GM12878 (cell line): ENCODE data around the gene ZNF777. TPM values are rescaled to one million over a fixed set of nuclear protein-coding genes. Genes with fewer than 3 reads are reported as not detected.

Experiments used
- ATAC-seq: fragments of 200-7000 bp; cut with Tn5 transposase; 3 replicates; pipeline ENCODE4 v1.9.1; 2020; ENCODE audit warnings: mild to moderate bottlenecking, moderate library complexity
- BruUV-seq: library from RNA; stranded (reverse); fragments of 400-500 nt; replicated peaks from 2 replicates; lab custom pipeline; 2021; lab: Mats Ljungman, UMichigan
- CTCF ChIA-PET: fragments of 300-600 bp; sonication (Branson Sonifier 250); formaldehyde crosslinking; extraction: SDS; loops from one replicate; lab custom pipeline; 2021; ENCODE audit warnings: inconsistent platforms; lab: Yijun Ruan, JAX
- POLR2A ChIA-PET: fragments of 350-600 bp; formaldehyde crosslinking; extraction: SDS; loops from one replicate; lab custom pipeline; 2021; ENCODE audit warnings: inconsistent platforms; lab: Charles Lee
- RAD21 ChIA-PET: fragments of 300-600 bp; sonication (Branson Sonifier 250); formaldehyde crosslinking; loops from one replicate; lab custom pipeline; 2023; ENCODE audit warnings: antibody characterized with exemption; ENCODE audit not compliant: unreplicated experiment; lab: Charles Lee
- SMC1A ChIA-PET: fragments of 300-600 bp; sonication (Branson Sonifier 250); formaldehyde crosslinking; loops from one replicate; lab custom pipeline; 2023; ENCODE audit not compliant: unreplicated experiment, uncharacterized antibody; lab: Charles Lee
- DNase-seq: peaks from one replicate; pipeline ENCODE4 v3.0.0-alpha.2; 2011; ENCODE audit warnings: low read depth, low spot score
- FAIRE-seq: peaks from 3 replicates; lab custom pipeline; 2011; peaks lifted over from hg19 to GRCh38; lab: Jason Lieb, UNC
- H2AFZ ChIP-seq: 2 replicates; pipeline ENCODE4 v1.6.0; 2011; ENCODE audit warnings: low read depth, low read length, control low read depth; ENCODE audit not compliant: control insufficient read depth
- H3K27ac ChIP-seq: 2 replicates; pipeline ENCODE4 v1.5.1; 2011; ENCODE audit warnings: control low read depth; ENCODE audit not compliant: control insufficient read depth, insufficient read depth
- H3K27me3 ChIP-seq, 2 experiments: replicated peaks in 1 of 2; 2 replicates each; pipeline versions ENCODE4 v1.6.0 to v1.6.1; 2011; ENCODE audit warnings: low read length in 1 of 2; ENCODE audit not compliant: control insufficient read depth in 2 of 2, insufficient read depth in 2 of 2
- H3K36me3 ChIP-seq, 2 experiments: 2 replicates each; pipeline ENCODE4 v1.5.1; 2011; ENCODE audit warnings: low read length in 1 of 2; ENCODE audit not compliant: control insufficient read depth in 2 of 2, insufficient read depth in 2 of 2
- H3K4me1 ChIP-seq: 2 replicates; pipeline ENCODE4 v1.6.1; 2011; ENCODE audit warnings: mild to moderate bottlenecking, low read length, moderate library complexity, mixed read lengths; ENCODE audit not compliant: control insufficient read depth, insufficient read depth
- H3K4me2 ChIP-seq: 2 replicates; pipeline ENCODE4 v1.6.0; 2011; ENCODE audit warnings: control low read depth; ENCODE audit not compliant: control insufficient read depth, insufficient read depth
- H3K4me3 ChIP-seq: fragments of 200-600 bp; sonication (generic); 2 replicates; pipeline ENCODE4 v1.5.1; 2016
- H3K79me2 ChIP-seq: 2 replicates; pipeline ENCODE4 v1.6.0; 2011; ENCODE audit warnings: low read length; ENCODE audit not compliant: control insufficient read depth, insufficient read depth
- H3K9ac ChIP-seq: 2 replicates; pipeline ENCODE4 v1.8.0; 2011; ENCODE audit warnings: low read length, control low read depth, mixed read lengths; ENCODE audit not compliant: control insufficient read depth, insufficient read depth
- H3K9me3 ChIP-seq: replicated peaks from 3 replicates; pipeline ENCODE4 v1.5.1; 2011; ENCODE audit warnings: mild to moderate bottlenecking, low read length; ENCODE audit not compliant: control insufficient read depth, insufficient read depth
- H4K20me1 ChIP-seq: 2 replicates; pipeline ENCODE4 v1.6.0; 2011; ENCODE audit not compliant: control insufficient read depth, insufficient read depth
- BMI1 ChIP-seq: fragments of 450-650 bp; IDR thresholded peaks from 2 replicates; pipeline ENCODE4 v1.6.1; 2016; ENCODE audit warnings: mild to moderate bottlenecking, moderate library complexity, borderline replicate concordance
- ETV6 ChIP-seq, 2 experiments: fragments of 450-650 bp in 1 of 2; IDR thresholded peaks in 1 of 2; conservative IDR thresholded peaks in 1 of 2; 2 replicates each; pipeline ENCODE4 v1.6.1; 2014; ENCODE audit warnings: antibody characterized with exemption in 1 of 2, borderline replicate concordance in 1 of 2, low read depth in 1 of 2, mild to moderate bottlenecking in 1 of 2, moderate library complexity in 1 of 2
- HCFC1 ChIP-seq: fragments of 150-350 bp; IDR thresholded peaks from 2 replicates; pipeline ENCODE4 v1.6.1; 2014; ENCODE audit warnings: low read length
- MEF2A ChIP-seq: IDR thresholded peaks from 2 replicates; pipeline ENCODE4 v1.6.1; 2011; ENCODE audit warnings: low read depth, mild to moderate bottlenecking, low read length, moderate library complexity; ENCODE audit not compliant: insufficient read depth
- MEF2B ChIP-seq: fragments of 450-650 bp; IDR thresholded peaks from 2 replicates; pipeline ENCODE4 v1.6.1; 2018; ENCODE audit warnings: mild to moderate bottlenecking, moderate library complexity; ENCODE audit not compliant: partially characterized antibody, poor library complexity, severe bottlenecking
- MYB ChIP-seq: fragments of 150-350 bp; IDR thresholded peaks from 2 replicates; pipeline ENCODE4 v1.6.1; 2014; ENCODE audit warnings: mild to moderate bottlenecking, low read depth, low read length, borderline replicate concordance
- RAD21 ChIP-seq: IDR thresholded peaks from 2 replicates; pipeline ENCODE4 v1.6.1; 2011; ENCODE audit warnings: mild to moderate bottlenecking, low read depth, low read length, moderate library complexity; ENCODE audit not compliant: insufficient read depth
- SMC3 ChIP-seq: IDR thresholded peaks from 2 replicates; pipeline ENCODE4 v1.6.1; 2011; ENCODE audit warnings: low read length, improper control_type of control experiment, borderline replicate concordance
- SP1 ChIP-seq: IDR thresholded peaks from one replicate; pipeline ENCODE4 v1.6.1; 2011; ENCODE audit warnings: low read depth, low read length
- ZSCAN29 ChIP-seq: fragments of 450-650 bp; IDR thresholded peaks from 2 replicates; pipeline ENCODE4 v1.6.1; 2017; ENCODE audit warnings: mild to moderate bottlenecking, moderate library complexity
- WGBS: methylation state at CpG from one replicate; pipeline ENCODE4 v1.1.6; 2016; ENCODE audit warnings: low lambda C conversion rate; ENCODE audit not compliant: insufficient replicate concordance, insufficient coverage; ENCODE audit errors: missing lambda C conversion rate; 5-methylcytosine and 5-hydroxymethylcytosine counted together
- in situ Hi-C: fragments of 300-500 bp; cut with MboI; formaldehyde crosslinking; loops from 9 replicates; pipeline ENCODE4 v1.14.3; 2018; ENCODE audit warnings: mixed read lengths
- intact Hi-C: fragments of 100-400 bp; cut with micrococcal nuclease; formaldehyde crosslinking; loops from one replicate; pipeline ENCODE4 v1.14.2; 2022; ENCODE audit not compliant: unreplicated experiment
- polyA plus RNA-seq, 11 experiments: library from polyadenylated mRNA; depleted of rRNA in 4 of 11; unstranded in 6 of 11; stranded (reverse) in 5 of 11; fragments of >200 nt; fragmentation: Nextera tagmentation in 4 of 11; fragmentation: Illumina TruSeq in 1 of 11; extraction: Ambion mirVana in 4 of 11; extraction: Trizol in 1 of 11; gene quantifications; 1 replicate in 1 of 11; 2 replicates in 10 of 11; pipeline versions ENCODE4 v1.2.1 to v1.2.3, GENCODE V29; 2011 to 2016; ENCODE audit warnings: inconsistent platforms in 2 of 11, missing spikeins in 2 of 11, low read depth in 1 of 11
- total RNA-seq, 4 experiments: library from RNA; depleted of rRNA in 3 of 4; stranded (reverse); fragments of >200 nt in 3 of 4; fragmentation: Illumina TruSeq in 1 of 4; extraction: Trizol in 1 of 4; gene quantifications; 2 replicates each; pipeline versions ENCODE4 v1.2.1 to v1.2.3, GENCODE V29; 2013 to 2021
- TF ChIP-seq, protein P1 (sequence below): fragments of 450-650 bp; IDR thresholded peaks from 2 replicates; pipeline ENCODE4 v1.6.1; 2016; ENCODE audit warnings: mild to moderate bottlenecking, moderate library complexity, borderline replicate concordance
- TF ChIP-seq, protein P2 (sequence below): fragments of 150-350 bp; IDR thresholded peaks from 2 replicates; pipeline ENCODE4 v1.6.1; 2016; ENCODE audit warnings: low read depth, low read length
- TF ChIP-seq, protein P3 (sequence below): fragments of 450-650 bp; IDR thresholded peaks from 2 replicates; pipeline ENCODE4 v1.6.1; 2017; ENCODE audit warnings: antibody characterized with exemption, mild to moderate bottlenecking, moderate library complexity

ZNF777 gene
- total and polyA plus RNA-seq, 10 of the 15 experiments (the other 5 are each of a cell fraction or from before 2014, with no cell fraction given): 0.03 to 16.0 (median 3.7) TPM

DNA sequence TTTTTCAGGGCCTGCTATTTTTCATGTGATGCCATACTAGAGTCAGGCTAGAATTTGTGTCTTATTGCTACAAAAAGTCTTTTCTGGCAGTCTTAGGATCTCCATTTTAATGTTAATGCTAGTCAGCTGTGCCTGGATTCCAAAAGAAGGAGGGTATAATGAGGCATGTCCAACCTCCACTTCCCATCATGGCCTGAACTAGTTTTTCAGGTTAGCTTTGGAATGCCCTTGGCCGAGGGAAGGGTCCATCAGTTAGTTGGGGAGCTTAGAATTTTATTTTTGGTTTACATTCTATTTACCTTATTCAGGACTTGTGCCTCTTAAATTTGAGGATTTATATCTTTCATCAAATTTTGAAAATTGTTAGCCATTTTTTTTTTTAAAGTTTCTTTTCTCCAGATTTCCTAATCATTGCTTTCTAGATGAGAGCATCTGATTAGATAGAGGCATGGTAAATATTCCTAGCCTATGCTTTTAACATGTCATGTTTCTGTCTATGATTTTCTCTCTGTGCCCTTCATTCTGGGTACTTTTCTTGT is 6.5 kb upstream of the ZNF777 start:
- intact Hi-C loops: no loop called here
- ChIA-PET POLR2A (no interaction called here), CTCF (interaction anchor here (1.3 to 1.7 kb wide), 2 partner anchors 15 to 275 kb away, joined by 3 to 5 read pairs; no protein-coding TSS in a partner anchor)
- TF ChIP-seq BMI1: no peak
- TF ChIP-seq SMC3: no peak
- no peak for TF ChIP-seq ZSCAN29
- TF ChIP-seq MEF2B: no peak
- no peak for TF ChIP-seq MYB
- TF ChIP-seq ETV6 (conservative IDR thresholded peaks at IDR 0.05 in 1 of 2, IDR thresholded peaks at IDR 0.05 in 1 of 2; ENCODE audit: borderline replicate concordance in 1 of 2, low read depth in 1 of 2): no peak
- TF ChIP-seq, protein P1, sequence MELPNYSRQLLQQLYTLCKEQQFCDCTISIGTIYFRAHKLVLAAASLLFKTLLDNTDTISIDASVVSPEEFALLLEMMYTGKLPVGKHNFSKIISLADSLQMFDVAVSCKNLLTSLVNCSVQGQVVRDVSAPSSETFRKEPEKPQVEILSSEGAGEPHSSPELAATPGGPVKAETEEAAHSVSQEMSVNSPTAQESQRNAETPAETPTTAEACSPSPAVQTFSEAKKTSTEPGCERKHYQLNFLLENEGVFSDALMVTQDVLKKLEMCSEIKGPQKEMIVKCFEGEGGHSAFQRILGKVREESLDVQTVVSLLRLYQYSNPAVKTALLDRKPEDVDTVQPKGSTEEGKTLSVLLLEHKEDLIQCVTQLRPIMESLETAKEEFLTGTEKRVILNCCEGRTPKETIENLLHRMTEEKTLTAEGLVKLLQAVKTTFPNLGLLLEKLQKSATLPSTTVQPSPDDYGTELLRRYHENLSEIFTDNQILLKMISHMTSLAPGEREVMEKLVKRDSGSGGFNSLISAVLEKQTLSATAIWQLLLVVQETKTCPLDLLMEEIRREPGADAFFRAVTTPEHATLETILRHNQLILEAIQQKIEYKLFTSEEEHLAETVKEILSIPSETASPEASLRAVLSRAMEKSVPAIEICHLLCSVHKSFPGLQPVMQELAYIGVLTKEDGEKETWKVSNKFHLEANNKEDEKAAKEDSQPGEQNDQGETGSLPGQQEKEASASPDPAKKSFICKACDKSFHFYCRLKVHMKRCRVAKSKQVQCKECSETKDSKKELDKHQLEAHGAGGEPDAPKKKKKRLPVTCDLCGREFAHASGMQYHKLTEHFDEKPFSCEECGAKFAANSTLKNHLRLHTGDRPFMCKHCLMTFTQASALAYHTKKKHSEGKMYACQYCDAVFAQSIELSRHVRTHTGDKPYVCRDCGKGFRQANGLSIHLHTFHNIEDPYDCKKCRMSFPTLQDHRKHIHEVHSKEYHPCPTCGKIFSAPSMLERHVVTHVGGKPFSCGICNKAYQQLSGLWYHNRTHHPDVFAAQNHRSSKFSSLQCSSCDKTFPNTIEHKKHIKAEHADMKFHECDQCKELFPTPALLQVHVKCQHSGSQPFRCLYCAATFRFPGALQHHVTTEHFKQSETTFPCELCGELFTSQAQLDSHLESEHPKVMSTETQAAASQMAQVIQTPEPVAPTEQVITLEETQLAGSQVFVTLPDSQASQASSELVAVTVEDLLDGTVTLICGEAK: no peak
- TF ChIP-seq MEF2A: no peak
- TF ChIP-seq, protein P2, sequence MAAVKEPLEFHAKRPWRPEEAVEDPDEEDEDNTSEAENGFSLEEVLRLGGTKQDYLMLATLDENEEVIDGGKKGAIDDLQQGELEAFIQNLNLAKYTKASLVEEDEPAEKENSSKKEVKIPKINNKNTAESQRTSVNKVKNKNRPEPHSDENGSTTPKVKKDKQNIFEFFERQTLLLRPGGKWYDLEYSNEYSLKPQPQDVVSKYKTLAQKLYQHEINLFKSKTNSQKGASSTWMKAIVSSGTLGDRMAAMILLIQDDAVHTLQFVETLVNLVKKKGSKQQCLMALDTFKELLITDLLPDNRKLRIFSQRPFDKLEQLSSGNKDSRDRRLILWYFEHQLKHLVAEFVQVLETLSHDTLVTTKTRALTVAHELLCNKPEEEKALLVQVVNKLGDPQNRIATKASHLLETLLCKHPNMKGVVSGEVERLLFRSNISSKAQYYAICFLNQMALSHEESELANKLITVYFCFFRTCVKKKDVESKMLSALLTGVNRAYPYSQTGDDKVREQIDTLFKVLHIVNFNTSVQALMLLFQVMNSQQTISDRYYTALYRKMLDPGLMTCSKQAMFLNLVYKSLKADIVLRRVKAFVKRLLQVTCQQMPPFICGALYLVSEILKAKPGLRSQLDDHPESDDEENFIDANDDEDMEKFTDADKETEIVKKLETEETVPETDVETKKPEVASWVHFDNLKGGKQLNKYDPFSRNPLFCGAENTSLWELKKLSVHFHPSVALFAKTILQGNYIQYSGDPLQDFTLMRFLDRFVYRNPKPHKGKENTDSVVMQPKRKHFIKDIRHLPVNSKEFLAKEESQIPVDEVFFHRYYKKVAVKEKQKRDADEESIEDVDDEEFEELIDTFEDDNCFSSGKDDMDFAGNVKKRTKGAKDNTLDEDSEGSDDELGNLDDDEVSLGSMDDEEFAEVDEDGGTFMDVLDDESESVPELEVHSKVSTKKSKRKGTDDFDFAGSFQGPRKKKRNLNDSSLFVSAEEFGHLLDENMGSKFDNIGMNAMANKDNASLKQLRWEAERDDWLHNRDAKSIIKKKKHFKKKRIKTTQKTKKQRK: no peak
- no peak for TF ChIP-seq SP1
- no peak for TF ChIP-seq HCFC1
- TF ChIP-seq, protein P3, sequence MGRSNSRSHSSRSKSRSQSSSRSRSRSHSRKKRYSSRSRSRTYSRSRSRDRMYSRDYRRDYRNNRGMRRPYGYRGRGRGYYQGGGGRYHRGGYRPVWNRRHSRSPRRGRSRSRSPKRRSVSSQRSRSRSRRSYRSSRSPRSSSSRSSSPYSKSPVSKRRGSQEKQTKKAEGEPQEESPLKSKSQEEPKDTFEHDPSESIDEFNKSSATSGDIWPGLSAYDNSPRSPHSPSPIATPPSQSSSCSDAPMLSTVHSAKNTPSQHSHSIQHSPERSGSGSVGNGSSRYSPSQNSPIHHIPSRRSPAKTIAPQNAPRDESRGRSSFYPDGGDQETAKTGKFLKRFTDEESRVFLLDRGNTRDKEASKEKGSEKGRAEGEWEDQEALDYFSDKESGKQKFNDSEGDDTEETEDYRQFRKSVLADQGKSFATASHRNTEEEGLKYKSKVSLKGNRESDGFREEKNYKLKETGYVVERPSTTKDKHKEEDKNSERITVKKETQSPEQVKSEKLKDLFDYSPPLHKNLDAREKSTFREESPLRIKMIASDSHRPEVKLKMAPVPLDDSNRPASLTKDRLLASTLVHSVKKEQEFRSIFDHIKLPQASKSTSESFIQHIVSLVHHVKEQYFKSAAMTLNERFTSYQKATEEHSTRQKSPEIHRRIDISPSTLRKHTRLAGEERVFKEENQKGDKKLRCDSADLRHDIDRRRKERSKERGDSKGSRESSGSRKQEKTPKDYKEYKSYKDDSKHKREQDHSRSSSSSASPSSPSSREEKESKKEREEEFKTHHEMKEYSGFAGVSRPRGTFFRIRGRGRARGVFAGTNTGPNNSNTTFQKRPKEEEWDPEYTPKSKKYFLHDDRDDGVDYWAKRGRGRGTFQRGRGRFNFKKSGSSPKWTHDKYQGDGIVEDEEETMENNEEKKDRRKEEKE: no peak
- TF ChIP-seq RAD21: no peak

More for the DNA sequence above, 6.5 kb upstream of the ZNF777 start:
- Histone ChIP-seq H3K4me1 (no peaks in the 10 kb centered on the region), H3K27me3 (no peaks in the 10 kb centered on the region), H3K9me3 (no peaks in the 10 kb centered on the region; the same call in 1 of the 3 replicates), H3K36me3 (no peaks in the 10 kb centered on the region; a peak in 1 of 4 replicates), H3K27ac (no peak overlapping the region), H3K4me3 (no peak overlapping the region), H3K9ac (no peak overlapping the region), H2AFZ (no peak overlapping the region), H3K4me2 (no peak overlapping the region), H4K20me1 (no peaks in the 10 kb centered on the region), H3K79me2 (no peaks in the 10 kb centered on the region)
- SMC1A ChIA-PET: interaction anchor here (1.5 kb wide), 1 partner anchor 8 kb away, joined by 5 read pairs; no protein-coding TSS in a partner anchor
- 64% methylated on average over 1 of the region's 1 CpG for WGBS
- FAIRE-seq (no peak), DNase-seq (no peak), ATAC-seq (no peak)
- in situ Hi-C loops: no loop called here
- no TSS peak for BruUV-seq
- RAD21 ChIA-PET: no interaction called here
